ENCODE results near the gene CADM4.

The CADM4 gene

DNA sequence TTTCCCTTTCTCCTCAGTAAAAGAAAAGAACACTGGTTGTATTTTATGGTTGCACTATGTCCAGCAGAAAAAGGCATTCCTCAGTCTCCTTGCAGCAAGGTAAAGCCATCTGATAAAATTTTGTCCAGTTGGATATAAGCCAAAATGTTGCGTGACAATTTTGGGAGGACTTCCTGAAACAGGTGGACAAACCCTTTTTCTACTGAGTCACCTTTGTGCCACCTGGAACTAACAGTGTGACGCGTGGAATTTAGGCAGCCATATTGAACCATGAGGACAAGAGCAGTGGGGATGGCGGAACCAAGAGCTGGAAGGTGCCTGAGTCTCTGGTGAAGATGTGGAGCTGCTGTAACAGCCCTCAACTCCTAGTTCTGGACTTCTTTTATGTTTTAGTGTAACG is 8.2 kb downstream of the CADM4 start:
- DNase-seq, result no peak

DNA sequence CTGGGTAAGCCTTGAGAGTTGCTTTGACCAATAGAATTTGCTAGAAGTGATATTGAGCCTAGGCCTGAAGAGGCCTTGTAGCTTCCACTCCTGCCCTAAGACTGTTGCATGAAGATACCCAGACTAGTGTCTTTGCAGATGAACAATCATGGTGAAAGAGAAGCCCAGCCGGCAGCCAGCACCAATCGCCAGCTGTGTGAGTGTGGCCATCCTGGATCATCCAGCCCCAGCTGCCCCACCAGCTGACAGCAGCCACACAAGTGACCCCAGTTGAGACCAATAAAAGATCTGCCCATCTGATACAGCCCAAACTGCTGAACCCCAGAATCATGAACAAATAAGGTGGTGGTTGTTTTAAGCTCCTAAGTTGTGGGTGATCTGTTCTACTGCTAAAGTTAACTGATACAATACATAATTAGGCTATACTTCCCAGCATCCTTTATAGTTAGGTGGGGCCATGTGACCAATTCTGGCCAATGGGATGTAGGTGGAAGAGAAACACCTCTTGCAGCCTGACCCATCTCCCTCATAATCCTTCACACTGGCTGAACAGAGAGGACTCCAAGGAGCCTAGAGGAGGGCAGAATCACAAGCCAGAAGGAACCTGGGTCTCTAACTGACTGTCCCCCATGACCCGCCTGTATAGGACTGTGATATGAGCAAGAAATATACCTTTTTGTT is 10.9 kb downstream of the CADM4 start:
- no peak for DNase-seq

DNA sequence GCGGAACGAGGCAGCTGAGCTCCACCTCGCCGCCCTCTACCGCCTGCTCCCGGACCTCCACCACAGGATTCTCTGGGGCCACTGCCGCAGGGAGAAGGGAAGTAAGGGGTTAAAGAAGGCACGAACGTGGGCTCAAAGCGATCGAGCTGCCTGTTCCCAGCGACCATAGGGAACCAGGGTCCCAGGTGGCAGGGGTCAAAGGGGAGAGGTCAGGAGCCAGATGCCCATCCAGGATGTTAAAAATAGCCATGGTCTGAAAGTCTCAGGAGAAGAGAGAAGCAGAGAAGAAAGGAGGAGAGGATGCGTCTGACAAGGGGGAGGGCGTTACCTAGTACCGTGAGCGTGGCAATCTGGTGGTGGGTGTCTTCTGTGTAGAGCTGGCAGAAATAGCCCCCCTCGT is 12.8 kb downstream of the CADM4 start:
- no peak for DNase-seq

DNA sequence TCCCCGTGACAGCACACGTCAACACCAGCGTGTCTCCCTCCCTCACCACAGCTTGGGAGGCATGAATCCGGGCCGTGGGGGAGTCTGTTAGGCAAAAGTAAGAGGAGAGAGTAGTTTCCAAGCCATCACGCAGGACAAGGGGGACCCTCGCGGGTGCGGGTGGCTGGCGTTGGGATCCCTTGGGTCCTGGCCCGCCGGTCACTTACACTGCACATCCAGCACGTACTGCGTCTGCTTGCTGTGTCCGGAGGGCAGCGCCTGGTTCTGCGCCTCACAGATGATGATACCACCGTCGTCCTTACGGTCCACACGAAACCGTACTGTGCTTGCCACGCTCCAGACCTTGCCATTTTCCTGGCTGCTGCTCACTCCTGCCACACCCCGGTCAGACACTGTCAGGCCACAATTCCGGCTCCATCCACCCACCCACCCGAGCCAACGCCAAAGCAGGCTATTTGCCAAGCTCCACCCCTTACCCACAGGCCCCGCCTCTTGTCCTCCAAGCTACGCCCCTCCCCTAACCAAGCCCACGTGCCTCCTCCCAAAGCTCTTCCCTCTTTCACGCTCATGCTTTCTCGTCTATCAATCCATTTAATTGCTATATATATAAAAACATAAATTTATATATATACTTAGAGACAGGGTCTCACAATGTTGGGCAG is 13.6 kb downstream of the CADM4 start:
- DNase-seq, result no peak

DNA sequence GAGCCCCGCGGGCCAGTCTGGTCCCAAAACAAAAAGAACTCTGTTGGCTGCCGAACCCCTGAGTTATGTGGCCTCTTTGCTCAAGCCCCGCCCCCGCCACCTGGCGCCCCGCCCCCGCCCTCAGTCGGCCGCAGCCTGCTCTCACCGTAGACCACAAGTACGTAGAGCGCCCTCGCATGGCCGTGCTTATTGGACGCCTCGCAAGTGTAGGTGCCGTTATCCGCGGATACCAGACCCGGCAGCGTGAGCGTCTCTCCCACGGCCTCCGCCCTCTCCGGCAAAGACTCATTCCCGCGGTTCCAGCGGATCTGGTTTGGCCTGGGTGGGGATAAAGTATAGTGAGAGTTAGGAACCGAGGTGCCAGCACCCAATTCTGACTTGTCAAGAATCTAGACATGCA is 14.7 kb downstream of the CADM4 start:
- DNase-seq, result no peak

DNA sequence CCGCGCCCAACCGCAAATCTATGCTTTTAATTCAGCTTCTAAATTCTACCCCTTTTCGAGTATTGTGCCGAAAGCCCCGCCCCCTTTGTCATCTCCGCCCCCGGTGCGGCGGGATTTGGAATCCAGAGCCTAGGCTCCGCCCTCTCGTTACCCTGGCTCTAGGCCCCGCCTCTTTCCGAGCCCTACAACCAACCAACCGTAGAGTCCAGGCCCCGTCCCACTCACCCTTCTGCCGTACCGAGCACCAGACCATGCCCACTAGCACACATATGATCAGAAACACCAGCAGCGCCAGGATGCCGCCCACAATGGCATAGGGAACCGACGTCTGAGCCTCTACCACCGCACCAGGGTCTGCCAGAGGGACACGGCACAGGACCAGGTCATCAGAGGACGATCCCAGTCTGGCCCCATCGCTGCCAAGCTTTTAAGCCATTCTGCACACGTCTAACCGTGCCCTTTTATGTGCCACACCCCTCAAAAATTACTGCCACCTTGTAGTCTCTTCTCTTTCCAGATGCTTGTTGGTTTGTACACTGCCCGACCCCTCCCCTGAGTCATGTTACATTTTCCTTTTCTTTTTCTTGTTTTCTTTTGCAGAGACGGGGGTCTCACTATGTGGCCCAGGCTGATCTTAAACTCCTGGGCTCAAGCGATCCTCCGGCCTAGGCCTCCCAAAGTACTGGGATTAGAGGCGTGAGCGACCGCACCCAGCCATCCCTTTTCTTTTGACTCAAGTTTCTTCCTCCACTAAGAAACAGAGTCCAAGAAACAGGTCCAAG is 15.6 kb downstream of the CADM4 start:
- no peak for DNase-seq

DNA sequence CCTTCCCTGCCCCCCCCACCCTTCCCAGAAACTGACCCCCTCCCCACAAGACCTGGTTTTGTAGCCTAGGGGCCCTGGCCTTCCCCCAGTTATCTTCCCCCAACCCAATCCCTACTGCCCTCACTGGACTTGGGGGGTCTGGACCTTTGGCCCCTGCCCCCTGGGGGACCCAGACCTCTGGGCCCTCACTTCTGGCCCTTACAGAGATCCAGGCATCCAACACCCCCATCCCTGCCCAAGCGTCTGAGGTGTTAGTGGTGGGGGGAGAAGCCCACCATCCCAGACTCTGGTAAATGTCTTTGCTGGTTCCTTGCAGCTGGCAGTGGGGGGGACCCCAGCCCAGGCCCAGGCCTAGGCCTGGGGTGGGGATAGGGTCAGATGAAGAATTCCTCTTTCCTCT is 16.7 kb downstream of the CADM4 start:
- no peak for DNase-seq

DNA sequence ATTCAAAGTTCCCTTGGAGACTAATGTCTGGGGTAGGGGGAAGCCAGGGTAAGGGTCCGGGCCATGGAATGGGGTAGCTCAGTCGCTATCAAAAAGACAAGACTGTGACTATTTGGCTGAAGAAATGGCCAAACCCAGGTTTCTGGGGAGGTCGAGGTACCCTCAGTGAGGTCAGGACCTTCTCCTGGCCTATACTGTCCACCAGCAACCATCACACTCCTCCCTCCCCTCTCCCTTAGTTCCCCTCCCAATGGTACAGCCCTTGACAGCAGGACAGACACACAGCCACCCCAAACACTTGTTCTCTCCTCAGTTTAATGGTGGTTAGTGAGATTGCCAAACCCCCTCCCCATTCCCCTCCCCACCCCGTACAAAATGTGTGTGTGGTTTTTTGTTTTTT is 17.6 kb downstream of the CADM4 start:
- no peak for DNase-seq

DNA sequence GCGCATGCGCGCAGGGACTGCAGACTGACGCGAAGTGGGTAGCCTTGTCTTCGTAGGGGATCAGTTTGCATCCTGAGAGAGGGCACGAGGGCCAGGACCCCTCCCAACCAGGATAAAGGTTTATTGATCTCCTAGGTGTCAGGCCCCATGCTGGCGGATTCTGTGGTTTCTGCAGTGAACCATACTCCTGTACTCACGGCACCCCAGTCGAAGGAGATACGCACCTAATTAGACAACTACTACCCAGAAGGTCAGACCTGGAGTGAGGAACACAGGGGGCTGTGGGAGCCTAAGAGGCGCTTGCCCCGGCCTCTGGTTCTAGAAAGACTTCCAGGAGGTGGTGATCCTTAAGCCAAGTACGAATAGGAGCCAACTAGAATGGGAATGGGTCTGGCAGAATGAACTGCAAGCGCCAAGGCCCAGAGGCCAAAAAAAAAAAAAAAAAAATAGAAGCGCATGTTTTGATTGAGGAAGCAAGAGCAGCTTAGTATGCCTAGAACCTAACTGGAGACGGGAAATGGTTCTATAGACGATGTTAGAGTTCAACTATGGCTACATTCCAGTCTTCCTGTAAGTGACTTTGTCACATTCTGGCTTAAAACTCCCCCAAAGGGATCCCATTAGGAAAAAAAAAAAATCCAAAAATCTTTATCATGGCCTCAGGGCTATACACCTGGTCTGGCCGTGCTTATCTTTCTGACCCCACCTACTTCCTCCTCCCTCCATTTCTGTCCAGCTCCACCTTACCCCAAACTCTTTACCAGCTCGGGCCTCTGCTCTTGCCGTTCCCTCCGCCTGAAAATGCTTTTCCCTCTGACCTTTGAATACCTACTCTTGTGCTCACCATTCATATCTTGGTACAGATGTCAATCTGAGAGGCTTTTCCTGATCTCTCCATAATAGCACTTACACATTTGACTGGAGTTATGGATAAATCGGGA is 19.3 kb downstream of the CADM4 start:
- DNase-seq, result no peak

DNA sequence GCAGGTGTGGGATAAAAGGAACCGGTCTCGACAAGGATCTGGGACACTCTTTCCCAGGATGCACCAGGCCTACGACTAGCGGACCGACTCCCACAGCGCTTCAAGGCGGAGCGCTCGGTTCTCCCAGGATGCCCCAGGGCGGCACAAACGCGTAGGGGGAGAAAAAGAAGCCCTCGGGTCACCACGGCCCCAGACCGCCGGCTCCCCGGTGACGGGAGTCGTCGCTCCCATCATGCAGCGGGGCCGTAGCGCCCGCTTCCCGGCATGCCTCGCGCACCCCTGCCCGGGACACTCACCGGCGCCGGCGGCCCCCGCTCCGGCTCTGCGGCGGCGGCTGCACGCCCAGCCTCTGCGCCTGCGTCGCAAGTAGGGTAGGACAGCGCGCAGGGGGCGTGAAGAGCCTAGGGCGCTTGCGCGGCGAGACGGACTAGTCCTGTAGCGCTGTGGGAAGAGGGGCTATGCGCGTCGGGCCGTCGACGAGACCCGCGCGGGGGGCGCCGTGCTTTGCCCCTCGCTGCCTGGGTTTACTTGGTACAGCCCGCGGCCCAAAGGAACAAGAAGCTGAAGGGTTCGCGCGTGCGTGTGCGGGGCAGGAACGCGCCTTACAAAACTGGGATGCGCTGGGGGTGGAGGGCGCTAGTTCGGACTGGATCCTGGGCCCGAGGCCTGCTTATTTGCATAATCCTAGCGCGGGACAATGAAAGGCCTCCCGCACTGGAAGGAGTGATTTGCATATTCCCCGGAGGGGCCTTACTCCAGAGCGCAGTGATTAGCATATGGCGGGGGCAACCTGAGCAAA is 20.2 kb downstream of the CADM4 start, which contains the start of gene ZNF428:
ZNF428 (minus strand) TSS at position 368 of the 799 bp plus-strand sequence. CDS start 5,325 bp downstream, outside the sequence.
- peak; percentile 92 for DNase-seq

DNA sequence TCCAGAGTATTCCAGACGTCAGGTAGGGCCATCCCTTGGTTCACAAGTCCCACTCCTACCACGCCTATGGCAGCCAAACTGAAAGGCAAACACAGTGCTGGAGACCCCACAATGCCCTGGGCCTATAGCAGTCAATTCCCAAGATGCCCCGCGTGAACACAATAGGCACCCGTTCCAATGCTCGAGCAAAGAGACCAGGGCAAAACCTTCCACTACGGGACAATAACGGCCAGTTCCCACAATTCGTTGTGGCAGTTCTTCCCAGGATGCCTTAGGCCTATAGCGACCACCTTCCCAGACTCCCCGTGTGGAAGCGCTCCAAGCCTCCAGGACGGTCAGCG is 20.8 kb downstream of the CADM4 start:
- DNase-seq, result peak; percentile 63 to 82

DNA sequence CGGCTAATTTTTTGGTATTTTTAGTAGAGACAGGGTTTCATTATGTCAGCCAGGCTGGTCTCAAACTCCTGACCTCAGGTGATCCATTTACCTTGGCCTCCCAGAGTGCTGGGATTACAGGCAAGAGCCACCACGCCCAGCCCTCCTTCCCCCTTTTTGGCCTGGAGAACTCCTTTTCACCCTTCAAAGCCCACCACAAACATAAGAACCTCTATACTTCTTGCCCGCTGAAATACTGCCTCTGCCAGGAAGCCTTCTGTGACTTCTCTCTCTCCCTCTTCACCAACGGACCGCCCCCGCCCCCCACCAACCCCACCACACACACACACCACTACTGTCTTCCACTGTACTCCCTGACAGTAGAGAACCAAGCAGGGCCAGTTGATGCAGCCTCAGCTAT is 22.7 kb downstream of the CADM4 start:
- DNase-seq, result no peak

DNA sequence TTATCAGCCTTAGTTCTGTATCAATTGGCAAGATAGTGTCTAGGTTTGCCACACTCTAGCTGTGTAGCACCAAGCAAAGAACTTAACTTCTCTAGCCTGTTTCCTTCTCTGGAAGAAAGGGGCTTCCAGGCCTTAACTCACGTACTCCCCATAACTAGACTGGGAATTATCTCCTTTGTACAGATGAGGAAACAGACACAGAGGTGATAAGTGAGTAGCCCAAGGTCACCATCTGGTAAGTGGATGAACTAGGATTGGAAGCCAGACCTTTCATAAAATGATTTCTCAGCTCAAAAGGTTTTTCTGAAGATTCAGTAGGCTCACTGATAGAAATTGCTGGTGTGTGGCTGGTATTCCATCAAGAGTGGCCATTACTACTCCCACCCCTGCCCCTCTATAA is 23.3 kb downstream of the CADM4 start:
- no peak for DNase-seq

DNA sequence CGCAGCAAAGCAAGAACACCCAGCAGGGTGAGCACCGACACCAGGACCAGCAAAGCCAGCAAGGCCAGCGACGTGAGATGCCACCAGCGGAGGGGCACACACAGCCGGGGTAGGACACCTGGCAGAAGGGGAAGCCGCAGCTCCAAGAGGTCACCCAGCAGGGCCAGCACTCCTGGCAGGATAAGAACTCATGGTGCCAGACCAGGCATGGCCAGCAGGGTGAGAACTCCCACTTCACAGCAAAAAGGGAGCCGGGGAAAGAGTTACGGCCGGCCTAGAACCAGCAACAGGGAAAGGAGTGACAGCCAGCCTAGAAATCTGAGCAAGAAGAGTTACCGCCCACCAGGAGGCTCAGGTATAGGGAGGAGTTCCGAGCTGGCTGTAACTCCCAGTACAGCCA is 27.3 kb downstream of the CADM4 start:
- no peak for DNase-seq

DNA sequence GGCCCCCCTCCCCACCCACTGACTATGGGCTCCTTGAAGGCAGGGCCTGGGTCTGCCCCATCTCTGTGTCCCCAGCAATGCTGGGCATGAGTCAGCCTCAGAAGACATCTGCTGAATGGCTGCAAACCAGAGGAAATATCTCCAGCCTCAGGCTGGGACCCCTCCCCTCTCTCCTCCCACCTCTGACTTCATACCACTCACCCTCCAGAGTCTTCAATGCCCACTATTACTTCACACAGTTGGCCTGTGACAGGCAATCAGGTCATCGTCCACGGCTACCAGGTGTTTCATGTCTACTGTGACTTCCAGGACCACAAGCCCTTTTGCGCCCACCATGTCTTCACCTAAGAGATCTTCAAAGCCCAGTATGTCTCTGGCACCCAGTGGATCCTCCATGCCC is 27.9 kb downstream of the CADM4 start, which contains the start of gene SRRM5:
SRRM5 (plus strand) TSS at position 301 of the 400 bp plus-strand sequence; CDS start at position 335, 34 bp downstream.
- no peak for DNase-seq

DNA sequence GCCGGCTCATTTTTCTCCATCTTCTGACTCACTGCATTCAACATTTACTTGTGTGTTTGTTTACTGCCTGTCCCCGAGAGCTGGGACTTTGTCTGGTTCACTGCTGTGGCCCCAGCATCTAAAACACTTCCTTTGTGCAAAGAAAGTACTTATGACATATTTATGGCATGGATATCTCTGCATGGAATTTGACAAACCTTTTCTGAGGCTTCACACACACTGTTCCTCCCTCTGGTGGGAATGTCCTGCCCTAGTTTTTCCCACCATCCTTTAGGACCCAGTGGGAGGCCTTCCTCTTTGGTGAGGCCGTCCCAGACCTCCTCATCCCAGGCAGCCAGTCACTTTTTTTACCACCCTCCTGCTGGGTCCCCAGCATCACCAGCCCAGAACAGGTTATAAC is 29.2 kb downstream of the CADM4 start:
- no peak for DNase-seq

DNA sequence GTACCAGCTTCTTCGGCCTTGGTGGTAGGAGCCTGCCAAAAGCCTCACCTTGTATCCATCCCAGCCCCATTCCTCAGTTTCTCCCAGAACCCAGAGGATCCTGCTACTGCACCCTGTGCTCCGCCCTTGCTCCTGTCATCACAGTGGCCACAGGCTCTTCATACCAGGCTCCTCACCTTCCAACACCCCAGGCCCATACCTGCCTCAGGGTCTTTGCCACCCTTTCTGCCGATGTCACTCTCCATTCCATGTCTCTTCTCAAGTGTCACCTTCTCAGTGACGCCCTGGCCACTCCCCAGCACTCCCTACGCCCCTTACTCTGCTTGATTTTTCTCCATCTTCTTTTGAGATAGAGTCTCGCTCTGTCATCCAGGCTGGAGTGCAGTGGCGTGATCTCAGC is 29.8 kb downstream of the CADM4 start:
- DNase-seq, result no peak

DNA sequence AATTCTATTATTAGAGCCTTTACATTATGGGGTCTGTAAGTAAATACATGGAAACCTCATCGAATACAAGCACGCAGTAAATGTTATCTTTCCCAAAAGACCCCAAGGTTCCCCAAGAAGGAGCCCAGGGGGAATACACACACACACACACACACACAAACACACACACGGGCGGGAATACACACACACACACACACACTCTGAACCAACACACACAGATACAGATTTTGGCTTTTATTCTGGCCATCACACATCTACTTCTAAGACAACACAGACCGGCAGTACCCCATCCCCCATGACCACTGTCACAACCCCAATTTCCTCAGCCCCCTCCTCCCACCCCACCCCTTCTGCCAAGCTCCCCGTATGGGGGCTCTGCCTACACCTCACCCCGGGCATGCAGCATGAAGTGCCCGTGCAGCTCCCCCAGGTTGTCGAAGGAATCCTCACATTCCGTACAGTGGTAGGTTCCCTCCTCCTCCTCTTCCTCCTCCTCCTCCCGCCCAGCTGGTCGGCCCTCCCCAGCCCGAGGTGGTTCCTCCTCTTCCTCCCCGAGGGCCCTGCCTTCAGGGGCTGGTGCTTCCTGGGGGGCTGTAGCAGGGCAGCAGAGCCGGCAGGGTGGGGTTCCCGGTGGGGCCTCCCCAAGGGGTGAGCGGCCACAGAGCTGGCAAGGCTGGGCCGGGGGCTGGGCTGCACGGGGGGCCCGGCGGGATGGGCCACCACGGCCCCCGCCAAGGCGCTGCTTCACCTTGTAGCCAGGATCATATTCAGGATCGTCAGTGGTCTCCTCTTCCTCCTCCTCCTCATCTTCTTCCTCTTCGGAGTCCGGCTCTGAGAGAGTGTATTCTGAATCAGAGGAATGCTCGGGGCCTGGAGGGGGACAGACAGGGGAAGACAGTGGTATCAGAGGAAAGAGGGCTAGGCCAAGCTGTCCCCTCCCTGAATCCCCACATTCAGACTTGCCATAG is 32.1 kb downstream of the CADM4 start:
- no peak for DNase-seq

DNA sequence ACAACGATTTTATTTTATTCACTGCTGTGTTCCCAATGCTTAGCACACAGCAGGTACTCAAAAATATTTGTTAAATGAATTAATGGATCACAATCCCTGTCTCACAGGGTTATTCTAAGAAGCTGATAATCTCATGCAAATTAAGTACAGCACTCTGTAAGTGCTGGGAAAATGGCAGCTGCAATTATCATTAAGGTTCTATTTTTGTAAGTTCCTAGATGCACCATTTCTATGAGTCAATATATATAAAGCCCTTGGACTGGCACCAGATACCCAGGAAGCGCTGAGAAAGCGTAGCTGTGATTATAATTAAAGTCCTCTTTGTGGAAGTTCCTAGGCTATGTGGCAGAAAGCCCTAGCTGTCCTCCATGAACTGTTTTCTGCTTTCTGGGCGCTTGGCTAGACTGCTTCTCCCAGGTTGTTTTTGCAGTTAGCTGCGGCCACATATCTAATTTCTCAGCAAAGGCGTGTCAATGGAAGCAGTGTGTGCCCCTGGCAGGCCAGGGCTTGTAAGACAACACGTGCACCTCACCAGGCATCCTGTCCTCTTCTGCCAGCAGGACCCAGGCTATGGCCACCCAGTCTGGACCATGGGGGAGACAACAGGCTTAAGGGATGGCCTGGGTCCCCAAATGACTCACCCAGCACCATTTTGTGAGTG is 33.0 kb downstream of the CADM4 start:
- no peak for DNase-seq

All from NCI-H187 (cell line).